Suprapubic skin (tissue), 4 donors: Measurements from ENCODE around the gene WSB2. TPM values are rescaled to one million over a fixed set of nuclear protein-coding genes. Genes with fewer than 3 reads are reported as not detected.
A peak's percentile ranks its signal among the peaks of the same experiment; 100 is the strongest.

Experiments
- DNase-seq, 2 donors: peaks; one replicate each; pipeline ENCODE4 v3.0.0-alpha.2; 2019; ENCODE audit warnings: low spot score in 2 of 2
- H3K27ac ChIP-seq: fragments of 200-600 bp; sonication (generic); one replicate; pipeline ENCODE4 v1.5.1; 2019
- H3K27me3 ChIP-seq: fragments of 200-600 bp; sonication (generic); one replicate; pipeline ENCODE4 v1.5.1; 2019
- H3K36me3 ChIP-seq: fragments of 200-600 bp; sonication (generic); one replicate; pipeline ENCODE4 v1.5.1; 2019
- H3K4me1 ChIP-seq: fragments of 200-600 bp; sonication (generic); one replicate; pipeline ENCODE4 v1.5.1; 2019
- H3K4me3 ChIP-seq: fragments of 200-600 bp; sonication (generic); one replicate; pipeline ENCODE4 v1.5.1; 2019; ENCODE audit warnings: mild to moderate bottlenecking
- H3K9me3 ChIP-seq: fragments of 200-600 bp; sonication (generic); one replicate; pipeline ENCODE4 v1.5.1; 2019
- CTCF ChIP-seq, 2 donors: fragments of 200-600 bp in 1 of 2; fragments of 450-650 bp in 1 of 2; sonication (generic) in 1 of 2; IDR thresholded peaks; one replicate each; pipeline ENCODE4 v1.5.1; 2016 to 2019; ENCODE audit warnings: antibody characterized with exemption in 2 of 2, mild to moderate bottlenecking in 1 of 2, moderate library complexity in 1 of 2
- EP300 ChIP-seq: sonication (generic); formaldehyde crosslinking; IDR thresholded peaks from one replicate; pipeline ENCODE4 v1.6.1; 2017; ENCODE audit warnings: antibody characterized with exemption
- POLR2A ChIP-seq, 2 donors: fragments of 450-650 bp; IDR thresholded peaks; one replicate each; pipeline ENCODE4 v1.6.1; 2017; ENCODE audit warnings: antibody characterized with exemption in 2 of 2, mild to moderate bottlenecking in 2 of 2, moderate library complexity in 2 of 2
- POLR2AphosphoS5 ChIP-seq, 3 donors: sonication (generic); formaldehyde crosslinking; IDR thresholded peaks; one replicate each; pipeline ENCODE4 v1.6.1; 2017; ENCODE audit warnings: antibody characterized with exemption in 3 of 3
- WGBS: methylation state at CpG from one replicate; pipeline ENCODE4 v1.1.5; 2018; 5-methylcytosine and 5-hydroxymethylcytosine counted together
- total RNA-seq, 4 donors: library from RNA; depleted of rRNA; stranded (reverse); fragments of >200 nt; gene quantifications; one replicate each; pipeline ENCODE4 v1.1.0, GENCODE V29; 2016

WSB2 gene
- total RNA-seq, 4 donors from 2014 or later: 46.0 to 74.3 (median 60.7) TPM

GRCh38 chr12:118033902-118034301 is 27.1 kb downstream of the WSB2 start:
- Histone ChIP-seq H3K9me3 (no peaks in the 10 kb centered on the region), H3K27ac (no peak overlapping the region), H3K4me3 (no peak overlapping the region), H3K36me3 (peaks cover 96% of the 10 kb centered on the region), H3K4me1 (no peaks in the 10 kb centered on the region), H3K27me3 (no peaks in the 10 kb centered on the region)
- no peak for TF ChIP-seq CTCF (IDR thresholded peaks at IDR 0.05)
- peak in 1 of 3 donors; percentile 38 for TF ChIP-seq POLR2AphosphoS5 (IDR thresholded peaks at IDR 0.05)
- WGBS: 64% methylated on average over 5 of the region's 5 CpGs
- DNase-seq: no peak

GRCh38 chr12:118033323-118033722 is 27.7 kb downstream of the WSB2 start:
- H3K36me3 ChIP-seq: peaks cover 94% of the 10 kb centered on the region
- 76% methylated on average over 5 of the region's 5 CpGs for whole genome bisulfite sequencing
- no peak for DNase-seq

GRCh38 chr12:118032188-118032587 is 28.8 kb downstream of the WSB2 start:
- peaks cover 94% of the 10 kb centered on the region for H3K36me3 ChIP-seq
- H3K4me3 ChIP-seq: no peak overlapping the region
- no peaks in the 10 kb centered on the region for H3K4me1 ChIP-seq
- no peak overlapping the region for H3K27ac ChIP-seq
- TF ChIP-seq EP300 (no peak), POLR2AphosphoS5 (IDR thresholded peaks at IDR 0.05) (no peak), POLR2A (IDR thresholded peaks at IDR 0.05) (no peak), CTCF (IDR thresholded peaks at IDR 0.05) (no peak)
- H3K27me3 ChIP-seq: no peaks in the 10 kb centered on the region
- WGBS: 94% methylated on average over 7 of the region's 7 CpGs
- DNase-seq: no peak
- H3K9me3 ChIP-seq: no peaks in the 10 kb centered on the region

More at GRCh38 chr12:118033323-118033722, 27.7 kb downstream of the WSB2 start:
- Histone ChIP-seq H3K27me3 (no peaks in the 10 kb centered on the region), H3K27ac (no peak overlapping the region), H3K9me3 (no peaks in the 10 kb centered on the region), H3K4me1 (no peaks in the 10 kb centered on the region), H3K4me3 (no peak overlapping the region)
- TF ChIP-seq CTCF (IDR thresholded peaks at IDR 0.05) (no peak), POLR2AphosphoS5 (IDR thresholded peaks at IDR 0.05) (no peak), POLR2A (IDR thresholded peaks at IDR 0.05) (no peak), EP300 (no peak)

- Histone ChIP-seq H3K27ac (no peak overlapping the region), H3K36me3 (peaks cover 89% of the 10 kb centered on the region), H3K4me1 (no peaks in the 10 kb centered on the region), H3K27me3 (no peaks in the 10 kb centered on the region), H3K4me3 (no peak overlapping the region), H3K9me3 (no peaks in the 10 kb centered on the region)
- no peak for TF ChIP-seq EP300
- TF ChIP-seq CTCF (IDR thresholded peaks at IDR 0.05): no peak
- TF ChIP-seq POLR2AphosphoS5 (IDR thresholded peaks at IDR 0.05): no peak
- TF ChIP-seq POLR2A (IDR thresholded peaks at IDR 0.05): no peak
- no peak for DNase-seq
- 93% methylated on average over 5 of the region's 5 CpGs for WGBS
These were observed 31.8 kb downstream of the WSB2 start for GRCh38 chr12:118029166-118029565.

- H3K9me3 ChIP-seq: no peaks in the 10 kb centered on the region
- WGBS: 78% methylated on average over 4 of the region's 4 CpGs
- DNase-seq: no peak
- peaks cover 75% of the 10 kb centered on the region for H3K36me3 ChIP-seq
- no peaks in the 10 kb centered on the region for H3K4me1 ChIP-seq
- no peaks in the 10 kb centered on the region for H3K27me3 ChIP-seq
- no peak overlapping the region for H3K27ac ChIP-seq
- no peak overlapping the region for H3K4me3 ChIP-seq
- no peak for TF ChIP-seq CTCF (IDR thresholded peaks at IDR 0.05)
- no peak for TF ChIP-seq POLR2A (IDR thresholded peaks at IDR 0.05)
These were observed 35.8 kb downstream of the WSB2 start for GRCh38 chr12:118025168-118025567.
